KMS-11 (cell line): ENCODE results near the gene RAPGEF1.

Experiments used
- H2AFZ ChIP-seq: fragments of 200-600 bp; sonication (generic); 2 replicates; pipeline ENCODE4 v1.6.1; 2016; ENCODE audit warnings: antibody characterized with exemption, mixed run types, low read depth
- H3K27ac ChIP-seq: fragments of 200-600 bp; sonication (generic); 2 replicates; pipeline ENCODE4 v1.6.1; 2016; ENCODE audit warnings: mild to moderate bottlenecking, mixed run types
- H3K27me3 ChIP-seq: fragments of 200-600 bp; sonication (generic); 2 replicates; pipeline ENCODE4 v1.6.1; 2017; ENCODE audit warnings: mild to moderate bottlenecking, low read depth, mixed run types, moderate library complexity; ENCODE audit not compliant: insufficient read depth
- H3K36me3 ChIP-seq: fragments of 200-600 bp; sonication (generic); 2 replicates; pipeline ENCODE4 v1.6.1; 2017; ENCODE audit warnings: mild to moderate bottlenecking, mixed run types; ENCODE audit not compliant: insufficient read depth
- H3K4me1 ChIP-seq: fragments of 200-600 bp; sonication (generic); 2 replicates; pipeline ENCODE4 v1.6.1; 2016; ENCODE audit warnings: mild to moderate bottlenecking, low read depth, mixed run types; ENCODE audit not compliant: poor library complexity, severe bottlenecking
- H3K4me2 ChIP-seq: fragments of 200-600 bp; sonication (generic); 2 replicates; pipeline ENCODE4 v1.7.0; 2016; ENCODE audit warnings: mild to moderate bottlenecking, mixed run types
- H3K4me3 ChIP-seq: fragments of 200-600 bp; sonication (generic); IDR thresholded peaks from 2 replicates; pipeline ENCODE4 v1.6.1; 2017; ENCODE audit warnings: low read depth, low read length, mixed read lengths; ENCODE audit not compliant: insufficient read depth
- H3K79me2 ChIP-seq: fragments of 200-600 bp; sonication (generic); 2 replicates; pipeline ENCODE4 v1.6.1; 2016; ENCODE audit warnings: low read depth, mixed run types; ENCODE audit not compliant: insufficient read depth
- H3K9ac ChIP-seq: fragments of 200-600 bp; sonication (generic); 2 replicates; pipeline ENCODE4 v1.6.1; 2016; ENCODE audit warnings: mild to moderate bottlenecking, mixed run types
- H4K20me1 ChIP-seq: fragments of 200-600 bp; sonication (generic); 2 replicates; pipeline ENCODE4 v1.6.1; 2016; ENCODE audit warnings: mild to moderate bottlenecking, mixed run types; ENCODE audit not compliant: insufficient read depth
- CTCF ChIP-seq: fragments of 200-600 bp; sonication (generic); conservative IDR thresholded peaks from 2 replicates; pipeline ENCODE4 v1.6.1; 2017; ENCODE audit warnings: low read depth, mild to moderate bottlenecking, antibody characterized with exemption, low read length, moderate library complexity, mixed read lengths

RAPGEF1 gene

GRCh38 chr9:131660466-131661405 lies 79.1 kb downstream of the RAPGEF1 start:
- Histone ChIP-seq H3K4me2 (no peak overlapping the region), H3K36me3 (no peaks in the 10 kb centered on the region; the same call in 1 of the 2 replicates), H4K20me1 (peaks cover 7% of the 10 kb centered on the region), H3K4me3 (no peak overlapping the region), H3K27me3 (no peaks in the 10 kb centered on the region), H3K27ac (no peak overlapping the region), H3K4me1 (peaks cover 13% of the 10 kb centered on the region), H3K79me2 (peaks cover 98% of the 10 kb centered on the region), H3K9ac (no peak overlapping the region), H2AFZ (no peak overlapping the region)
- no peak for TF ChIP-seq CTCF

- peaks cover 100% of the 10 kb centered on the region for H3K79me2 ChIP-seq
- no peak overlapping the region for H3K4me3 ChIP-seq
- no peak overlapping the region for H3K9ac ChIP-seq
- no peak overlapping the region for H2AFZ ChIP-seq
- TF ChIP-seq CTCF: no peak
- peaks cover 13% of the 10 kb centered on the region; the same call in 1 of the 2 replicates for H4K20me1 ChIP-seq
- H3K27ac ChIP-seq: no peak overlapping the region
- H3K4me2 ChIP-seq: no peak overlapping the region
- H3K36me3 ChIP-seq: no peaks in the 10 kb centered on the region
- peaks cover 22% of the 10 kb centered on the region for H3K4me1 ChIP-seq
- H3K27me3 ChIP-seq: no peaks in the 10 kb centered on the region
These were observed 81.3 kb downstream of the RAPGEF1 start for GRCh38 chr9:131658377-131659129.

- Histone ChIP-seq H3K27me3 (no peaks in the 10 kb centered on the region), H3K79me2 (peaks cover 100% of the 10 kb centered on the region), H3K4me1 (peaks cover 22% of the 10 kb centered on the region), H3K36me3 (no peaks in the 10 kb centered on the region), H4K20me1 (peaks cover 13% of the 10 kb centered on the region; the same call in 1 of the 2 replicates), H3K4me3 (no peak overlapping the region), H3K4me2 (no peak overlapping the region), H2AFZ (no peak overlapping the region), H3K27ac (no peak overlapping the region), H3K9ac (no peak overlapping the region)
- TF ChIP-seq CTCF: no peak
These were observed 81.9 kb downstream of the RAPGEF1 start for GRCh38 chr9:131657940-131658339.

GRCh38 chr9:131657456-131657855 lies 82.4 kb downstream of the RAPGEF1 start:
- Histone ChIP-seq H4K20me1 (peaks cover 13% of the 10 kb centered on the region; the same call in 1 of the 2 replicates), H3K4me1 (peaks cover 22% of the 10 kb centered on the region), H3K9ac (no peak overlapping the region), H3K27ac (no peak overlapping the region), H3K4me2 (no peak overlapping the region), H3K36me3 (no peaks in the 10 kb centered on the region), H2AFZ (no peak overlapping the region), H3K79me2 (peaks cover 100% of the 10 kb centered on the region), H3K4me3 (no peak overlapping the region), H3K27me3 (no peaks in the 10 kb centered on the region)
- TF ChIP-seq CTCF: no peak
